Ishikawa (cell line): ENCODE data around the gene RALGPS2.

Source experiments
- CREB1 ChIP-seq: IDR thresholded peaks from 2 replicates; pipeline ENCODE4 v1.6.1; 2012; ENCODE audit warnings: low read depth
- EGR1 ChIP-seq: IDR thresholded peaks from 2 replicates; pipeline ENCODE4 v1.6.1; 2012
- EP300 ChIP-seq: IDR thresholded peaks from 2 replicates; pipeline ENCODE4 v1.6.1; 2012; ENCODE audit warnings: borderline replicate concordance
- NFIC ChIP-seq: IDR thresholded peaks from 2 replicates; pipeline ENCODE4 v1.6.1; 2012
- RAD21 ChIP-seq: IDR thresholded peaks from 2 replicates; pipeline ENCODE4 v1.6.1; 2012; ENCODE audit warnings: low read depth
- REST ChIP-seq: IDR thresholded peaks from 2 replicates; pipeline ENCODE4 v1.6.1; 2012; ENCODE audit warnings: low read depth, mild to moderate bottlenecking
- TAF1 ChIP-seq: IDR thresholded peaks from 2 replicates; pipeline ENCODE4 v1.6.1; 2012; ENCODE audit warnings: low read depth, mild to moderate bottlenecking
- TCF12 ChIP-seq: IDR thresholded peaks from 2 replicates; pipeline ENCODE4 v1.6.1; 2012; ENCODE audit warnings: low read depth
- TEAD4 ChIP-seq: IDR thresholded peaks from 2 replicates; pipeline ENCODE4 v1.6.1; 2012
- YY1 ChIP-seq: IDR thresholded peaks from 2 replicates; pipeline ENCODE4 v1.6.1; 2012; ENCODE audit warnings: low read depth
- ZBTB7A ChIP-seq: IDR thresholded peaks from 2 replicates; pipeline ENCODE4 v1.6.1; 2012; ENCODE audit warnings: low read depth
- TF ChIP-seq, protein P1 (sequence below): IDR thresholded peaks from 2 replicates; pipeline ENCODE4 v1.6.1; 2012

DNA sequence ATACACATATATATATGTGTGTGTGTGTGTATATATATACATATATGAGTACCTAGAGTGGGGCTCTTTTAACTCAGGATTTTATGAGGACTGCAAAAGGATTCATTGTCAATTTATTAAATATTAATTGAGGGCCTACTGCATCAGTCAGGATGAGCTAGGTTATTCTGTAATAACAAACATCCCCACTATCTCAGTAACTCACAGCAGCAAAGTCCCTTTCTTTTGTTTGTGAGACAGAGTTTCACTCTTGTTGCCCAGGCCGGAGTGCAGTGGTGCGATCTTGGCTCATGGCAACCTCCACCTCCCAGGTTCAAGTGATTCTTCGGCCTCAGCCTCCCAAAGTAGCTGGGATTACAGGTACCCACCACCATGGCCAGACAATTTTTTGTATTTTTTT is 236.8 kb downstream of the RALGPS2 start:
- TF ChIP-seq, protein P1, sequence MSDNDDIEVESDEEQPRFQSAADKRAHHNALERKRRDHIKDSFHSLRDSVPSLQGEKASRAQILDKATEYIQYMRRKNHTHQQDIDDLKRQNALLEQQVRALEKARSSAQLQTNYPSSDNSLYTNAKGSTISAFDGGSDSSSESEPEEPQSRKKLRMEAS, result no peak
- TF ChIP-seq EP300, result no peak
- TF ChIP-seq TAF1, result no peak
- TF ChIP-seq CREB1, result no peak
- TF ChIP-seq REST, result no peak
- TF ChIP-seq RAD21, result no peak
- TF ChIP-seq YY1, result no peak
- TF ChIP-seq ZBTB7A, result no peak
- no peak for TF ChIP-seq NFIC
- no peak for TF ChIP-seq EGR1
- no peak for TF ChIP-seq TCF12
- TF ChIP-seq TEAD4, result no peak
